ENCODE data around the gene TBC1D21.

TBC1D21 gene

GRCh38 chr15:73858062-73858461, 15.3 kb upstream of the TBC1D21 start:
- TF ChIP-seq CTCF (IDR thresholded peaks at IDR 0.05; ENCODE audit: low read depth, low read length) = no peak
- no peak overlapping the region for H3K4me3 ChIP-seq (ENCODE audit: low read depth, low read length)

GRCh38 chr15:73862276-73862675, 11.1 kb upstream of the TBC1D21 start:
- H3K4me3 ChIP-seq (ENCODE audit: low read depth, low read length) = no peak overlapping the region
- no peak for TF ChIP-seq CTCF (IDR thresholded peaks at IDR 0.05; ENCODE audit: low read depth, low read length)

- H3K4me3 ChIP-seq (ENCODE audit: low read depth, low read length) = no peak overlapping the region
- TF ChIP-seq CTCF (IDR thresholded peaks at IDR 0.05; ENCODE audit: low read depth, low read length) = no peak
These were observed 8.0 kb upstream of the TBC1D21 start for GRCh38 chr15:73865379-73865778.

GRCh38 chr15:73865904-73866303, 7.5 kb upstream of the TBC1D21 start:
- no peak overlapping the region for H3K4me3 ChIP-seq (ENCODE audit: low read depth, low read length)
- no peak for TF ChIP-seq CTCF (IDR thresholded peaks at IDR 0.05; ENCODE audit: low read depth, low read length)

GRCh38 chr15:73866481-73866880, 6.9 kb upstream of the TBC1D21 start:
- no peak overlapping the region for H3K4me3 ChIP-seq (ENCODE audit: low read depth, low read length)

GRCh38 chr15:73866881-73867410, 6.4 kb upstream of the TBC1D21 start:
- no peak for TF ChIP-seq CTCF (IDR thresholded peaks at IDR 0.05; ENCODE audit: low read depth, low read length)
- no peak overlapping the region for H3K4me3 ChIP-seq (ENCODE audit: low read depth, low read length)

More at GRCh38 chr15:73866481-73866880, 6.9 kb upstream of the TBC1D21 start:
- TF ChIP-seq CTCF (IDR thresholded peaks at IDR 0.05; ENCODE audit: low read depth, low read length) = no peak

- no peak for TF ChIP-seq CTCF (IDR thresholded peaks at IDR 0.05; ENCODE audit: low read depth, low read length)
- H3K4me3 ChIP-seq (ENCODE audit: low read depth, low read length) = no peak overlapping the region
These were observed 5.9 kb upstream of the TBC1D21 start for GRCh38 chr15:73867426-73867825.
